Bronchial epithelial cell (primary cell): ENCODE results near the gene PDLIM4. TPM values are rescaled to one million over a fixed set of nuclear protein-coding genes. Genes with fewer than 3 reads are reported as not detected.

Experiments used
- DNase-seq: peaks from one replicate; pipeline ENCODE4 v3.0.0-alpha.2; 2010; ENCODE audit warnings: low read depth
- FAIRE-seq: peaks from 2 replicates; lab custom pipeline; 2011; peaks lifted over from hg19 to GRCh38; lab: Jason Lieb, UNC
- H3K27me3 ChIP-seq: 2 replicates; pipeline ENCODE4 v1.5.1; 2011; ENCODE audit warnings: low read length; ENCODE audit not compliant: control insufficient read depth, insufficient read depth
- H3K36me3 ChIP-seq: 2 replicates; pipeline ENCODE4 v1.5.1; 2011; ENCODE audit warnings: low read length; ENCODE audit not compliant: control insufficient read depth, insufficient read depth
- H3K4me3 ChIP-seq: 2 replicates; pipeline ENCODE4 v1.5.1; 2011; ENCODE audit warnings: mild to moderate bottlenecking, low read depth, low read length, control low read depth
- total RNA-seq: library from RNA; depleted of rRNA; stranded (reverse); fragments of >200 nt; gene quantifications from 2 replicates; pipeline ENCODE4 v1.2.1, GENCODE V29; 2014
- TF ChIP-seq, protein P1 (sequence below): IDR thresholded peaks from 2 replicates; pipeline ENCODE4 v1.5.1; 2011; ENCODE audit warnings: mild to moderate bottlenecking, moderate library complexity, low read length, control low read depth, inconsistent platforms; ENCODE audit not compliant: insufficient read depth, severe bottlenecking

Gene PDLIM4
- total RNA-seq, 1 donor from 2014 or later = 12.9 TPM

DNA sequence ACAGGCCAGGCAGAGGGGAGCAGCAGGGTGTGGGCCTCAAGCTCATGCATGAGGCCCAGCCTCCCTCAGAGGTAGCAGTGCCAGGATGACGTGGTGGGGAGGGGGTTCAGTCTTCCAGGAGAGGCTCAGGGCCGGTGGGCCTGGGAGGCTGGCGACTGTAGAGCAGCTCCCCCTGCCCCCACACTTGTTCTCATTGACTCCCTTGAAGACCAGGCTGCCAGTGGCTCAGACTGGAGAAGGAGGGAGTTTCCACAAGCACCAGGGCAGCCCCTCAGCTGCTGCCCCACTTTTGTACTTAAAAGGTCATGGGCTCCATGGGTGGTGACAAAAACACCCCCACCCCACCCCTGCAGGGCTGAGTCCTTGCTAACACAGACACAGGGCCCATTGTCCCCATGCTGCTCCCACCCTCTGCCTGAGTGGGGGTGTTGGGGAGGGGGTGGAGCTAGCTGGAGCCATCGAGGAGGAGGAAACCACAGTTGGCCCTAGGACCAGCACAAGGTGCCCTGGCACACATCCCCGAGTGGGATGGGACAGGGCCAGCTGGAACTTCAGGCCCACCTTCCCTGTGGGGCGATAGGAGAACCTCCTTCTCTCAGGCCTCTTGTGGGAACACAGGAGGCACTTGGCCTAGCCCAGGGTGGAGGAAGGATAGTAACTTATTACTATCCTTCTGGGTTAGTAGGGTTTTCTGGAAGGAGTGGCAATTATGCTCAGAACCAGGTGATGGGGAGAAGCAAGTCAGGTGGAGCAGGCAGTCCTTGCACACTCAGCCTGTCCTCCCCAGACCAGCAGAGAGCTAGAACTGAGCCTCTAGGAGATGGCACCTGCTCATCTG is 10.7 kb downstream of the PDLIM4 start:
- TF ChIP-seq, protein P1, sequence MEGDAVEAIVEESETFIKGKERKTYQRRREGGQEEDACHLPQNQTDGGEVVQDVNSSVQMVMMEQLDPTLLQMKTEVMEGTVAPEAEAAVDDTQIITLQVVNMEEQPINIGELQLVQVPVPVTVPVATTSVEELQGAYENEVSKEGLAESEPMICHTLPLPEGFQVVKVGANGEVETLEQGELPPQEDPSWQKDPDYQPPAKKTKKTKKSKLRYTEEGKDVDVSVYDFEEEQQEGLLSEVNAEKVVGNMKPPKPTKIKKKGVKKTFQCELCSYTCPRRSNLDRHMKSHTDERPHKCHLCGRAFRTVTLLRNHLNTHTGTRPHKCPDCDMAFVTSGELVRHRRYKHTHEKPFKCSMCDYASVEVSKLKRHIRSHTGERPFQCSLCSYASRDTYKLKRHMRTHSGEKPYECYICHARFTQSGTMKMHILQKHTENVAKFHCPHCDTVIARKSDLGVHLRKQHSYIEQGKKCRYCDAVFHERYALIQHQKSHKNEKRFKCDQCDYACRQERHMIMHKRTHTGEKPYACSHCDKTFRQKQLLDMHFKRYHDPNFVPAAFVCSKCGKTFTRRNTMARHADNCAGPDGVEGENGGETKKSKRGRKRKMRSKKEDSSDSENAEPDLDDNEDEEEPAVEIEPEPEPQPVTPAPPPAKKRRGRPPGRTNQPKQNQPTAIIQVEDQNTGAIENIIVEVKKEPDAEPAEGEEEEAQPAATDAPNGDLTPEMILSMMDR = no peak
- H3K36me3 ChIP-seq = peaks cover 23% of the 10 kb centered on the region
- H3K4me3 ChIP-seq = no peak overlapping the region
- DNase-seq = no peak
- H3K27me3 ChIP-seq = no peaks in the 10 kb centered on the region
- FAIRE-seq = peak; percentile 40

DNA sequence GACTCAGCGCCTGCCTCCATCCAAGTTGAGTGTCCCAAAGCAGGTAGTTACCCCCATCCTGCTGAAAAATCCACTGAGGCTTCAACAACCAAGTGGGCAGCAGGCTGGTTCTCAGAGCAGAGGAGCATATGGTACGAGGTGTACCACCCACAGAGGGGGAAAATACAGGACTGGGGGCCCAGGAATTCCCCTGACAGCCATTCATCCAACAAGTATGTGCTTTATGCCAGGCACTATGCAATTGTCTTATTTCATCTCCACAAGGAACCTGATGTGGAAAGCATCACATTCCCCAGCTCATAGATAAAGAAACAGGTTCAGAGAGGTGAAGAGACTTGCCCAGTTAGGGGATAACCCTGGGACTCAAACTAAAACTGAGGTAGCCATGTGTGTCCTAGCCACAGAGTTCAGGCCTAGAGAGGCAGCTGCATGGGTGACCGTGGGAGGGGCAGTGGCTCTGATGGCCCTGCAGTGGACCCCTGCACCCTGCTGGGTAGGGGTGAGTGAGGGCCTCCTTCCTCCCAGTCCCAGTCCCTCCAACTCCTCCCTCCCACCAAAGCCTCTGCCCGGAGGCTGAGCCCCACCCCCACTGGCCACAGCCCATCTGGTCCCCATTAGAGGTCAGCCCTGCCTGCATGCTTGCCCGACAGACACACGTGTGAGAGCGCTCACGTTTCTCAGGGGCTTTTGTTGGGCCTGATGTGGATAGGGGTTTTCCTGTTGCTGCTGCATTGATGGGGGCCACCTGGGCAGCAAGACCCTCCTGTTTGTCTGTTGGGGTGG is 11.5 kb downstream of the PDLIM4 start:
- DNase-seq = no peak
- H3K27me3 ChIP-seq = no peaks in the 10 kb centered on the region

DNA sequence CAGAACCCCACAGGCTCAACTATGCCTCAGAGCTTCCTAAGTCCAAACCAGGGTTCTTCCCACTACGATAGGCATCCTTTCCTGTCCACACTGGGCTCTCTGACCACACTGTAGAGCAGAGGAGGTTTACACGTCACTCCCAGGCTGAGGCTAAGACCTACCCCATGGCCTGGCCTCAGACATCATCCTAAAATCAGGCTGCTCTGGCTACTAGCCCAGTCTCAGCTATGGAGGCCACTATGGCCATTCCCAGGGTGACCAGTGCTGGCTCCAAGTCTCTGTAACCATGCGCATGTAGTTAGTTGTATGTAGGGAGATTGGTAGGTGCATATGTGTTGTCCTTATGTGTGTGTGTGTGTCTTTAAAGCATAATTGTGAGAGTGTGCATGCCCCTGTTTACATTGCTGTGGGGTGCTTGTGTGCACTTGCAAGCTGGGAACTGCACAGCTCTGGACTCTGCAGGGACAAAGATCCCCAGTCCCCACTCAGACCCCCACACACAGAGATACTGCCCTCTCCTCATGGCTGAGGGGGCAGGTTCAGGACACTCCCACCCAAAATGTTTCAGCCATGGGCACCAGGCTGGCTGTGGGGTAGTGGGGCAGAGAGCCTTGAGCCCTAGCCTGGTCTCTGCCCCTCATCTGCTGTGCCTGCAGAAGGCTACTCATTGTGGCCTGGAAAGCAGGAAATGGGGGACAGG is 12.3 kb downstream of the PDLIM4 start:
- peaks cover 22% of the 10 kb centered on the region for H3K36me3 ChIP-seq
- TF ChIP-seq, protein P1 = no peak
- no peaks in the 10 kb centered on the region for H3K27me3 ChIP-seq
- DNase-seq = no peak
- no peak overlapping the region for H3K4me3 ChIP-seq
- peak; percentile 18 for FAIRE-seq

More for the DNA sequence above, 11.5 kb downstream of the PDLIM4 start:
- TF ChIP-seq, protein P1 = no peak
- H3K36me3 ChIP-seq = peaks cover 23% of the 10 kb centered on the region
- no peak overlapping the region for H3K4me3 ChIP-seq
- FAIRE-seq = no peak

DNA sequence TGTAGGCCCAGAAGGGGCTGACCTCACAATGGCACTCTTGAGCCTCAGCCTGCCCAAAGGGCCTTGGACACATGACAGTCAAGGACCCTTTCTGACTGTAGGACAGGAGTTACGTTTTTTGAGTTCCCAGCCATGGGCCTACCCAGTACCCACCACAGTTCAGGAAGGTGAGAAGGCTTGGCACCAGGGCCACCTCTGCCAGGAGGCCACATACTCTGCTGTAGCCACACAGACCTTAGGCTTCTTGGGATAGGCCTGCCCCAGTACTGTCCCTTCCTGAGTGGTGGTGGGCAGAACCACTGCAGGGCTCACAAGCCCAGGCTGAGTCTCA is 12.8 kb downstream of the PDLIM4 start:
- FAIRE-seq = no peak
- H3K36me3 ChIP-seq = peaks cover 22% of the 10 kb centered on the region

DNA sequence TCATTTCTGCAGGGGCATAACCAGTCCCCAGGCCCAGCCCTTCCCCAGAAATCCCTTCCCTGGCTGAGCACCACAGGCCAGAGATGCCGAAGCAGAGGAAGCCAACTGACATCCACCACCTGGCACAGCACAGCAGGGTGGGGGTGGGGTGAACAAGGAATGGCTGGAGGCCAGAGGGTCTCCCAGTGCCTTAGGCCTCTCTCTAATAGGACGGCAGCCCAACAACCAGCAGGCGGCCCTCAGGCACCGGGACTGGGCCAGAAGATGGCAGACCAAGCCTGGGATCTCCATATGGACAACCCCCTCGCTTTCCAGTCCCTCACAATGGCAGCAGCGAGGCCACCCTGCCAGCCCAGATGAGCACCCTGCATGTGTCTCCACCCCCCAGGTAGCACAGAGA is 13.2 kb downstream of the PDLIM4 start:
- Histone ChIP-seq H3K27me3 (no peaks in the 10 kb centered on the region), H3K36me3 (peaks cover 22% of the 10 kb centered on the region), H3K4me3 (no peak overlapping the region)
- FAIRE-seq (no peak), DNase-seq (no peak)
- TF ChIP-seq, protein P1 = no peak

More for the DNA sequence above, 12.8 kb downstream of the PDLIM4 start:
- Histone ChIP-seq H3K4me3 (no peak overlapping the region), H3K27me3 (no peaks in the 10 kb centered on the region)
- TF ChIP-seq, protein P1 = no peak
- DNase-seq = no peak
